Fibroblast of lung (primary cell): ENCODE measurements around the gene FOXR2.

Experiments
- CTCF ChIP-seq, 2 donors: IDR thresholded peaks in 1 of 2; conservative IDR thresholded peaks in 1 of 2; 1 replicate in 1 of 2; 2 replicates in 1 of 2; pipeline ENCODE4 v1.5.1; 2011 to 2012; ENCODE audit warnings: low read length in 2 of 2, control low read depth in 1 of 2, inconsistent platforms in 1 of 2, low read depth in 1 of 2, mild to moderate bottlenecking in 1 of 2
- EZH2 ChIP-seq: IDR thresholded peaks from 2 replicates; pipeline ENCODE4 v1.5.1; 2012; ENCODE audit warnings: low read length, control low read depth, mild to moderate bottlenecking; ENCODE audit errors: missing control alignments

- TF ChIP-seq CTCF (conservative IDR thresholded peaks at IDR 0.05 in 1 of 2, IDR thresholded peaks at IDR 0.05 in 1 of 2; ENCODE audit: low read depth in 1 of 2, low read length in 2 of 2) = no peak
- TF ChIP-seq EZH2 = no peak
Measured at GRCh38 chrX:55593296-55593695, 29.9 kb upstream of the FOXR2 start.
